8988T (cell line): ENCODE results near the gene RHEBL1.

Experiments used
- DNase-seq: peaks from one replicate; pipeline ENCODE4 v3.0.0; 2011

RHEBL1 gene

DNA sequence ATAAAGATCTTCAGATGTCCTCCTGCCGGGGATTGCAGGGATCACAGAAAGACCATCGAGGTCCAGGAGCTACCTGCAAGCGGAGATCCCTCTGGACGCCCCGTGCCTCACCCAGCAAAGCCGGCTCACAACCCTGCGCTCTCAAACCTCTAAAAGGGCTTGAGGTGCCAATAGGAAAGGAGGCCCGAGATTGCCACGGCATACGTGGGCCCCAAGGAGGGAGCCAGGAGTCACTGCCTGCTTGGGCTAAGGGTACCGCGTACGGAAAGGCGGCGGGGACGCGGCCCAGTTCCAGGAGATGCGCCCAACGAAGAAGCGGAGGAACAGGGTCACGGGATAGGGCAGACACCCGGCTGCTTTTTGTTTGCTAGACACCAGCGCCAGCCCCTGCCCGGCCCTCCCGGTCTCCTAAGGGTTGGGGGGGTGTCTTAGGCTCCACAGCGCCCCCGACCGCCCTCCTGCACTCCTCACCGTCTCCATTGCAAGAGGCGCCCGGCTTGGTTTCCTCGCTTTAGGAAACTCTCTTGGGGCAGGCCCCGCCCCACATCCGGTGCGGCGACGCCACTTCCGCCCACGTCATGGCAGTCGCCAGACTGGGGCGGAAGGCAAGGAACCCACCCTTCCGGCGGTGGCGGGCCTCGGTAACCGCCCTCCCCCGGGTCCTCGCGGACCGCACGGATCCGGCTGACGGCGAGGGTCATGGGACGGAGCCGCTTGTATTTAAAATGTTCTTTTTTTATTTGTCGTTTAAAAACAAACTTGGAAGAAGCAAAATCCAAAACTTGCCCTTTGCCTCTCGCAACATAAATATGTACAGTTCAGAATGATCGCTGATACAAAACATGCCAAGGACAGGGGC, 51.3 kb downstream of the RHEBL1 start, which contains the start of gene PRKAG1:
Gene PRKAG1, minus strand, starts transcription at position 516 of the 859 bp plus-strand sequence. Its CDS starts 36 bp downstream, at position 480.
- DNase-seq, result peak; percentile 96

DNA sequence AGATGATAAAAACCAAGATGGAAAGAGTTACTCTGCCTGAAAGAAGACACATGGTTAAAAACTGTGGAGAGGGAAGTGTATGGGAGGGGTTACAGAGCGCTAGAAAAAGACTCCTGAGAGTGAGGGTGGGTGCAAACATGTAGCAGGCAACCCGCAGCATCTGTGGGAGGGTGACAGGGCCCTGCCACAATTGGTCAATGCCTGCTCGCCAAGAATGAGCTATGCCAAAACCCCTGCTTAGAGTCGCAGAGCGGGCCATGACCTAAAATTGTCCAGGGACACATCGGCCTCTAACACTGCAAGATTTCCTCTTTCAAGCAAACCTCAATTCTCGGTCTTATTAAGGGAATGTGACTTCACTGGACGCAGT, 51.9 kb downstream of the RHEBL1 start:
- DNase-seq, result no peak

DNA sequence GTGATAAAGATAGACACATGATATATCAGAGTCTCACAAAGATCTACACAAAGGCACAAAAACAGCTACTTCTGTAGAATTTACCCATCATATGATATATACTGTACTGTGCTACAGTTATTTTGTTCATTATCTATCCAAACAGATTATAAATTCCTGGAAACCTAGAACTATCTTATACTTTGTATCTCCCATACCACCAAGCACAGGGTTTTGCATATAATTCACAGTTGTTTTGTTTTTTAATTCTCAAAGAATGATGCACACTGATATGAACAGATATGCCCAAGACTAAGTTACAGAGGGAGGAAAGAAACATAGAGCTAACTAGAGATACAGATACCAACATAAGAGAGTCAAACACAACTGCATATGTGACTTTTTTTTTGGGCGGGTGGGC, 54.6 kb downstream of the RHEBL1 start:
- no peak for DNase-seq
